ENCODE measurements around the gene RHOC.

DNA sequence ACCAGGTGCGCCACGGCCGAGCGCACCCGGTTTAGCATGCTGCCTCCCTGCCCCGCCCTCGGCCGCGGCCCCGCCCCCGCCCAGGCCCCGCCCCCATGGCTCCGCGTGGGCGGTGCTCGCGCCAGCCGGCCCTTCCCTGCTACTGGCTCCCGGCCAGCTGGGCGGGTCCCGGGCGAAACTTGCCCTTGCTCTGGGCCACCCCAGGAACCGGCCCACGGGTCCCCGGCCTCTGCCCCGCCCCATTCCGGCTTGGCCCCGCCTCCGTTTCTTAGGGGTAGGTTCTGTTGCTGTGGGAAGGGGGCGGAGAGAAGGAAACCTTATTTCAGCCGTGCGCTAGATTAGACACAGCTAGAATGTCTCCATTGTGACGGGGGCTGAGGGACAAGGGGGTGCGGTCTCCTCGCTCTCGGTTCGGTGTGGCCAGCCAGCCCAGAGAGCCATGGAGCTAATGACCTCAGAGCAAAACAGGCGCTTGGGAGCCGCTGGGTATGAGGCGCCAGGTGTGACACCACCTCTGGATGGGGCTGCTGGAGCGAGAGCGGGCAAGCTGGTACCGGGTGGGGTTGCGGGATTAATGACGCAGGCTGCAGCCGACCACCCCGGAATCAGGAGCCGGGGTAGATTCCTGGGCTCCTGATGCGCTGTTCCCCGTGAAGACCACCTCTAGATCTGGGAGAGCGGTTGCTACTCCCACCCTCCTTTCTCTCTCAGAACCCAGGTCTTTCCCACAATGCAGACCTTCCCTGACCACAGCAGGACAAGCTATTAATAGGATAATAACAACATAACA lies 8.5 kb upstream of the RHOC start, which contains the start of gene PPM1J:
- TF ChIP-seq, protein P1, sequence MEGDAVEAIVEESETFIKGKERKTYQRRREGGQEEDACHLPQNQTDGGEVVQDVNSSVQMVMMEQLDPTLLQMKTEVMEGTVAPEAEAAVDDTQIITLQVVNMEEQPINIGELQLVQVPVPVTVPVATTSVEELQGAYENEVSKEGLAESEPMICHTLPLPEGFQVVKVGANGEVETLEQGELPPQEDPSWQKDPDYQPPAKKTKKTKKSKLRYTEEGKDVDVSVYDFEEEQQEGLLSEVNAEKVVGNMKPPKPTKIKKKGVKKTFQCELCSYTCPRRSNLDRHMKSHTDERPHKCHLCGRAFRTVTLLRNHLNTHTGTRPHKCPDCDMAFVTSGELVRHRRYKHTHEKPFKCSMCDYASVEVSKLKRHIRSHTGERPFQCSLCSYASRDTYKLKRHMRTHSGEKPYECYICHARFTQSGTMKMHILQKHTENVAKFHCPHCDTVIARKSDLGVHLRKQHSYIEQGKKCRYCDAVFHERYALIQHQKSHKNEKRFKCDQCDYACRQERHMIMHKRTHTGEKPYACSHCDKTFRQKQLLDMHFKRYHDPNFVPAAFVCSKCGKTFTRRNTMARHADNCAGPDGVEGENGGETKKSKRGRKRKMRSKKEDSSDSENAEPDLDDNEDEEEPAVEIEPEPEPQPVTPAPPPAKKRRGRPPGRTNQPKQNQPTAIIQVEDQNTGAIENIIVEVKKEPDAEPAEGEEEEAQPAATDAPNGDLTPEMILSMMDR (IDR thresholded peaks at IDR 0.05) = no peak
- TF ChIP-seq MXI1 (IDR thresholded peaks at IDR 0.05; ENCODE audit: low read depth, low read length) (peak; percentile 28; the same call in 1 of the 2 replicates), RFX5 (IDR thresholded peaks at IDR 0.05; ENCODE audit: low read length) (no peak), FOXJ3 (CRISPR knock-in tag; IDR thresholded peaks at IDR 0.05) (no peak), POLR2AphosphoS5 (IDR thresholded peaks at IDR 0.05; ENCODE audit: low read depth, low read length) (no peak), SIN3A (IDR thresholded peaks at IDR 0.05; ENCODE audit: borderline replicate concordance, low read depth, low read length) (no peak), TAF1 (IDR thresholded peaks at IDR 0.05; ENCODE audit: borderline replicate concordance, low read depth, low read length) (no peak), EZH2phosphoT487 (IDR thresholded peaks at IDR 0.05; ENCODE audit: borderline replicate concordance, low read depth) (no peak), EP300 (IDR thresholded peaks at IDR 0.05; ENCODE audit: borderline replicate concordance in 1 of 2, low read depth in 1 of 2, low read length in 1 of 2) (no peak), TEAD4 (IDR thresholded peaks at IDR 0.05; ENCODE audit: borderline replicate concordance, insufficient read depth) (no peak), RAD21 (IDR thresholded peaks at IDR 0.05; ENCODE audit: low read length) (no peak)
- TF ChIP-seq, protein P2, sequence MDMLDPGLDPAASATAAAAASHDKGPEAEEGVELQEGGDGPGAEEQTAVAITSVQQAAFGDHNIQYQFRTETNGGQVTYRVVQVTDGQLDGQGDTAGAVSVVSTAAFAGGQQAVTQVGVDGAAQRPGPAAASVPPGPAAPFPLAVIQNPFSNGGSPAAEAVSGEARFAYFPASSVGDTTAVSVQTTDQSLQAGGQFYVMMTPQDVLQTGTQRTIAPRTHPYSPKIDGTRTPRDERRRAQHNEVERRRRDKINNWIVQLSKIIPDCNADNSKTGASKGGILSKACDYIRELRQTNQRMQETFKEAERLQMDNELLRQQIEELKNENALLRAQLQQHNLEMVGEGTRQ (IDR thresholded peaks at IDR 0.05; ENCODE audit: borderline replicate concordance, low read depth, low read length) = no peak
- TF ChIP-seq, protein P3, sequence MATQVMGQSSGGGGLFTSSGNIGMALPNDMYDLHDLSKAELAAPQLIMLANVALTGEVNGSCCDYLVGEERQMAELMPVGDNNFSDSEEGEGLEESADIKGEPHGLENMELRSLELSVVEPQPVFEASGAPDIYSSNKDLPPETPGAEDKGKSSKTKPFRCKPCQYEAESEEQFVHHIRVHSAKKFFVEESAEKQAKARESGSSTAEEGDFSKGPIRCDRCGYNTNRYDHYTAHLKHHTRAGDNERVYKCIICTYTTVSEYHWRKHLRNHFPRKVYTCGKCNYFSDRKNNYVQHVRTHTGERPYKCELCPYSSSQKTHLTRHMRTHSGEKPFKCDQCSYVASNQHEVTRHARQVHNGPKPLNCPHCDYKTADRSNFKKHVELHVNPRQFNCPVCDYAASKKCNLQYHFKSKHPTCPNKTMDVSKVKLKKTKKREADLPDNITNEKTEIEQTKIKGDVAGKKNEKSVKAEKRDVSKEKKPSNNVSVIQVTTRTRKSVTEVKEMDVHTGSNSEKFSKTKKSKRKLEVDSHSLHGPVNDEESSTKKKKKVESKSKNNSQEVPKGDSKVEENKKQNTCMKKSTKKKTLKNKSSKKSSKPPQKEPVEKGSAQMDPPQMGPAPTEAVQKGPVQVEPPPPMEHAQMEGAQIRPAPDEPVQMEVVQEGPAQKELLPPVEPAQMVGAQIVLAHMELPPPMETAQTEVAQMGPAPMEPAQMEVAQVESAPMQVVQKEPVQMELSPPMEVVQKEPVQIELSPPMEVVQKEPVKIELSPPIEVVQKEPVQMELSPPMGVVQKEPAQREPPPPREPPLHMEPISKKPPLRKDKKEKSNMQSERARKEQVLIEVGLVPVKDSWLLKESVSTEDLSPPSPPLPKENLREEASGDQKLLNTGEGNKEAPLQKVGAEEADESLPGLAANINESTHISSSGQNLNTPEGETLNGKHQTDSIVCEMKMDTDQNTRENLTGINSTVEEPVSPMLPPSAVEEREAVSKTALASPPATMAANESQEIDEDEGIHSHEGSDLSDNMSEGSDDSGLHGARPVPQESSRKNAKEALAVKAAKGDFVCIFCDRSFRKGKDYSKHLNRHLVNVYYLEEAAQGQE (IDR thresholded peaks at IDR 0.05; ENCODE audit: low read depth, low read length) = no peak
- TF ChIP-seq, protein P4, sequence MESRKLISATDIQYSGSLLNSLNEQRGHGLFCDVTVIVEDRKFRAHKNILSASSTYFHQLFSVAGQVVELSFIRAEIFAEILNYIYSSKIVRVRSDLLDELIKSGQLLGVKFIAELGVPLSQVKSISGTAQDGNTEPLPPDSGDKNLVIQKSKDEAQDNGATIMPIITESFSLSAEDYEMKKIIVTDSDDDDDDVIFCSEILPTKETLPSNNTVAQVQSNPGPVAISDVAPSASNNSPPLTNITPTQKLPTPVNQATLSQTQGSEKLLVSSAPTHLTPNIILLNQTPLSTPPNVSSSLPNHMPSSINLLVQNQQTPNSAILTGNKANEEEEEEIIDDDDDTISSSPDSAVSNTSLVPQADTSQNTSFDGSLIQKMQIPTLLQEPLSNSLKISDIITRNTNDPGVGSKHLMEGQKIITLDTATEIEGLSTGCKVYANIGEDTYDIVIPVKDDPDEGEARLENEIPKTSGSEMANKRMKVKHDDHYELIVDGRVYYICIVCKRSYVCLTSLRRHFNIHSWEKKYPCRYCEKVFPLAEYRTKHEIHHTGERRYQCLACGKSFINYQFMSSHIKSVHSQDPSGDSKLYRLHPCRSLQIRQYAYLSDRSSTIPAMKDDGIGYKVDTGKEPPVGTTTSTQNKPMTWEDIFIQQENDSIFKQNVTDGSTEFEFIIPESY (IDR thresholded peaks at IDR 0.05; ENCODE audit: borderline replicate concordance, low read depth) = no peak

All from SK-N-SH (cell line).